ENCODE measurements around the gene ZNF827.

- TF ChIP-seq CTCF (IDR thresholded peaks at IDR 0.05) (no peak), POLR2A (IDR thresholded peaks at IDR 0.05) (no peak)
These were observed 129.6 kb downstream of the ZNF827 start for GRCh38 chr4:145808848-145809512.
